KG1 (cell line): ENCODE measurements around the gene YTHDF1.
"Not testable (repeated sequence)": the region's sequence is repeated elsewhere in the genome, so short reads cannot be mapped to it uniquely, and the experiment has no call there.

Experiments
- DNase-seq: peaks from one replicate; lab custom pipeline; 2025; lab: John Stamatoyannopoulos, UW

The YTHDF1 gene

DNA sequence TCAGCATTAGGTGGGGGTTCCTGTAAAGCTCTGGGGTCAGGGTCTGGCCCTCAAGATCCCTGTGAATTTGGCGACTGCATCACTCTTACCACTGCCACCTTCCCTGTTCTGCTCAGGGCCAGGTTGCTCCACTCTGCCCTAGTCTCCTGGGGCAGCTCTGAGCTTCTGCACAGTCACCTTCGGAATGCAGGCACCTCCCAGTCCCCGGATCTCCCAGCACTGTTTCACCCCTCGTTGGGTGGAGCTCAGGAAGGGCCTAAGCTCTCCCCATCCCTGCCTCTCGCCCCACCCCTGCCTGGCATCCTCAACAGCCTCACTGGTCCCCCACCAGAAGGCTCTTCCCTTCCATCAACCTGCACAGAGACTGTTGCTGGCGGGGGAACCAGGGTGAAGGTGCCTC is 46.2 kb downstream of the YTHDF1 start:
- no peak for DNase-seq

DNA sequence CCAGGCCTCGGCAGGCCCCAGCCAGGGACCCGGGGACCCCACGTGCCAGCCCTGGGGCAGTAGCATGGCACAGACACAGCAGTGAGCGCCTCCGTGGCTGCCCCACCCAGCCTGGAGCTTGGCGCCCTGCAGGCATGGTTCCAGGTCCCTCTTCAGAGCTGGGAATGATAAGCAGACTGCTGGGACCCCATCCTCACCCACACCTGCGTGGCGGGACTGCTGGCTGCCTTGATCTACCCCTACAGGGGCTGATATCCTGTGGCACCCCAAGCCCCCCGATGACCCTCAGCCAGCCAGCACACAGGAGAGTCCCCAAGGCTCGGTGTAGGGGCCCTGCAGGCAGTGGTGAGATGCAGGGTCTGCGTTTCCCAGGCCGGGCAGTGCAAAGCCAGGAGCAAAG is 47.1 kb downstream of the YTHDF1 start:
- no peak for DNase-seq

DNA sequence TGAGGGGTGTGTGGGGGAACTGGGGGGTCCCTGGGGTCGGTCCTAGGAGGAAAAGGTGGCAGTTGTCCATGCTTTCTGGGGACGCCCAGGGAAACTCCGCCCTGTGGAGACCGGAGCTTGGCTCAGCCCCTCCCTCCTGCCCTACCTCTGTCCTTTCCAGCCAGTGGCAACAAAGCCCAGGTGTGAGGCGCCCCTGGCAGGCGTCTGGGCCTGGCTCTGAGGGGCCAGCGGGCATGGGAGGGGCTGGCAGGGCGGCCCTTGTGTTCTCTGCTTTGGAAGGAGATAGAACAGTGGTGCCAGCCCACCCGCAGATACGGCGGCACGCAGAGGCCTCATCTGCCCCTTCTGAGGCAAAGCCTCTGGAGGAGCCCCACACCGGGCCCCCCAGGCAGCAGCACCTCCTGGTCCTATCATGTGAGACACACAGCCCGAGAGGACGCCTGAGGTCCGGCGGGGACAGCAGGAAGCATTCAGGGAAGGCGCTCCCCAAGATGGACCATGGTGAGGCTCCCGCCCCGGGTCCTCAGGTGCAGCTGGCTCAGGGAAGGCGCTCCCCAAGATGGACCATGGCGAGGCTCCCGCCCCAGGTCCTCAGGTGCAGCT is 47.9 kb downstream of the YTHDF1 start:
- no peak for DNase-seq

DNA sequence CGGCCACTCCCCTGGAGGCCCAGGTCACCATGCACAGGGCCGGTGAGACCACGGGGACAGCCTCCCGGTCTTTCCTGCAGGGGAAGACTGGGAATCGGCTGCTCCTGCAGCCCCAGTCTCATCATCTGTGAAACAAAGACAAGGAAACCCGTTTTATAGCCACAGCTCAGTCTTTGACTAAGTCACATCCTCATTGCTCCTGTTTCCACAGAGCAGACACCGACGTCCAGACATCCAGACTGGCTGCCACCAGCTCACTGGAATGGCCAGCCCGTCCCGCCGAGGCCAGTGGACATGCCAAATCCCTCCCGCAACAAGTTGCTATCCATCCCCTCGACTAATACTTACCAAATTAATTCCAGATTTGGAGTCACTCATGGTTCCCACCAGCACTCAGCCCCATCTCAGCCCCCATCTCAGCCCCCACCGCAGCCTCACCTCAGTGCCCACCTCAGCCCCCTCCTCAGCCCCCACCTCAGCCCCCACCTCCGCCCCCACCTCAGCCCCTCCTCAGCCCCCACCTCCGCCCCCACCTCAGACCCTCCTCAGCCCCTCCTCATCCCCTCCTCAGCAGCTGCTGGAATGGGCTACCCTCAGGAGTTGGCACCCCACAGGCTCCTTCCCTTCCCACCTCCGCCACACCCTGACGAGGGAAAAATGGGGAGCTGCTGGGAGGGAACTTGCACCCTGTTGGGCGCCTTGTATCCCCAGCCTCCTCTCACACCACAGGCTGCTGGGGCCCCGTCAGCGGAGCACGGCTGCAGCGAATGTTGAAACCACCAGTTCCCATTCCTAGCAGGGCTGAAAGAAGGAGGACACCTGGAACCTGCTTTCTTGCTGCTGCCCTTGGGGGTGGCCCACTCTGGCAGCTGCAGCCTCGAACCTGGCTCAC is 48.7 kb downstream of the YTHDF1 start:
- no peak for DNase-seq

DNA sequence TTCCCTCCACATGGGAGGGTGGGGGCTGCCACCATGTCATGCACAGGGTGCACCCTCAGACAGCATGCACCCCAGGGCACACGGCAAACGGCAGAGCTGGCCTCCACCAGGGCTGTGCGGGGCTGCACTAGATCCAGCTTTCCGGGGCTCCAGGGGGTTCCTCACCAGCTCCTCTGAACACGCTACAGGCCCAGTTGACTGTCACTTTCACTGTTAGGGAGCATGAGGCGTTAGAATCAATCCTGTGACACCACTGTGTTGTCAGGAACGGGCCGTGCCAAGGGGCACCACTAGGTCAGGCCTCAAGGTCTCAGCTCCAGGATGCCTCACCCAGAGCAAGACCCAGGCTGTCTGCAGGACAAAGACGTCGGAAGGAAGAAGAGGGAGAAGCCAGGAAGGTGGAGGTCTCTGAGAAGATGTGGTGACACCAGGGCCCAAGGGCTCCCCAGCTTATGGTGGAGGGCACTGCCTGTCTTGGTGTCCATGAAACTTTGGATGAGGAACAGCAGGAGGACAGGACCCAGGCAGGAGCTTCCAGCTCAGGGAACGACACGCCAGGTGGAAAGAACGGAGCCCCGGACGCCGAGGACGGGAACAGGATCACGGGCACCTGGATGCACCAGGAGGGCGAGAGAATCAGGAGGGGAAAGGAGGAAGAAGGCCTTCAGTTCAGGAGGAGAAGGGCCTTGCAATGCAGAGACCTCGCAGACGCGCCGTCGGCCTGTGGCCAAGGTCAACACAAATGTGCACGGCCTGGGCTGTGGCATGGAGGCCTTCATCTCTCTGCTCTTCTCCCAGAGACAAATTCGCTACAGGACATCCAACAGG is 49.5 kb downstream of the YTHDF1 start:
- DNase-seq = no peak

DNA sequence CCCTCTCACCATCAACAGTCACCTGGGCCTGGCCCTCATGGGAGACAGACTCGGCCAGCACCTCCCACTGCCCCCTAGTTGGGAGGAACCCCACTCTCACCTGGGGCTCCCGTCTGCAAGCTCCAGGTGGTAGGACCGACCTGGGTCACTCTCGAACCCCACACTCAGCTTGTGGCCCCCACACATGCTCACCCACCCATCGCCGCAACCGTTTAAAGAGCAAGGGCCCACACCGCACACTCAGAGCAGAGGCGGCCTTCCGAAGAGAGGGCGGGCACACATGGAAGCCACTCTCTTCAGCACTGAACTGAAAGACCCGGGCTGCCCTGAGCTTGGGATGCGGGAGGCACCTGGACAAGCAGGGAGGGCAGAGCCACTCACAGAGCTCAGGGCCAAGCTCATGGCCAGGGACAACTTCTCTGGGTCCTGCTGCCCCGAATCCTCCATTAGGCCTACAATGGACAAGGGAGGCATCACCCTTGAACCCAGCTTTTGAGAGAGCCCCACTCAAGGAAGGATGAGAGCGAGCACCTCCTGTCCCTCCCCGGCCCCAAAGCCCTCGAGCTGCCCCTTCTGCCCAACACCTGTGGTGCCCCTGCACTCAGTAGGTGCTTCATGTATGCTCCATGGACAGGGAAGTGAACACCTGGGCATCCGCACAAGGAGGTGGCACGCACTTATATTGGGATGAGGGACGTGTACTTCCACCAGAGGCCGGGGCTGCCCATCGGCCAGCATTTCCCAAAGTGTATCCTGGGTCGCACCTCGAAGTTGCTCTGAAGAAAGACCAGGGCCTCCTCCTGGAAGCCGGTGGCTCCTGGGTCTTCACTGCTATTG is 50.4 kb downstream of the YTHDF1 start:
- no peak for DNase-seq

DNA sequence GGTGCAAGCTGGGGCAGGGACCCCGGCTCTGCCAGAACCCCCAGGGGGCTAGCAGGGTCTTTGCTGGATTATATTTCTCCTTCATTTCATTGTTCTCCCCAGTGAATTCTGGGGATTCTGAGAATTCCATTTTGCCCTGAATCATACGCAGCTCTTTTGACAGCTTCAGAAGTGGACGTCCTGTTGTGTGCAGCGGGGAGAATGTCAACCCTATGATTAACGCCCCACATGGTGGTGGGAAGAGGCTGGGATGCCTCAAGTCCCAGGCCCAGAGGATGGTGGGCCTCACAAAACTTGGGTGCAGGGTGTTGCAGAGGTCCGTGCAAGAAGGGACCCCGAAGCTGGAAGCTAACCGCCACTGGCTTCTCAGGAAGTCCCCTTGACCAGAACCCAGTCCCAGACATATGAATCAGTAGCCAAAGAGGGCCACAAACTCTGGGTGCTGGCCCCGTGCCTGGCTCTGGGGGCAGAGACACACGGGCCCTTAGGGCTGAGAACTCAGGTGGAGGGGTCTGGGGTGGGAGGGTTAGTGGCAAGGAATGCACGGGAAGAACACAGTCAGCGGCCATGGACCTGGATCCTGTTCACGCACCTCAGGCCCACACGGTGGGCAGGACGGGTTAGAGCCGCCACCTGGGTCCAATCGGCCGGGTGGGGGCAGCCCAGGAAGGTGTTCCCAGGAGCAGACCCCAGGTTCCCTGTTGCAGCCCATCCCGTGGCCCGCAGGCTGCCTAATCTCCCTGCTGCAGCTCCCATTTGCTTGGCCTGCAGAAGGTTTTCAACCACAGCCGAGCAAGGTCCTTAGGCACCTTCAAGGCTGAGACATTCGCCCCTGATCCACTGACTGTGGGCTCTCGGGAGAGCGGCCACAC is 51.2 kb downstream of the YTHDF1 start:
- DNase-seq = no peak

DNA sequence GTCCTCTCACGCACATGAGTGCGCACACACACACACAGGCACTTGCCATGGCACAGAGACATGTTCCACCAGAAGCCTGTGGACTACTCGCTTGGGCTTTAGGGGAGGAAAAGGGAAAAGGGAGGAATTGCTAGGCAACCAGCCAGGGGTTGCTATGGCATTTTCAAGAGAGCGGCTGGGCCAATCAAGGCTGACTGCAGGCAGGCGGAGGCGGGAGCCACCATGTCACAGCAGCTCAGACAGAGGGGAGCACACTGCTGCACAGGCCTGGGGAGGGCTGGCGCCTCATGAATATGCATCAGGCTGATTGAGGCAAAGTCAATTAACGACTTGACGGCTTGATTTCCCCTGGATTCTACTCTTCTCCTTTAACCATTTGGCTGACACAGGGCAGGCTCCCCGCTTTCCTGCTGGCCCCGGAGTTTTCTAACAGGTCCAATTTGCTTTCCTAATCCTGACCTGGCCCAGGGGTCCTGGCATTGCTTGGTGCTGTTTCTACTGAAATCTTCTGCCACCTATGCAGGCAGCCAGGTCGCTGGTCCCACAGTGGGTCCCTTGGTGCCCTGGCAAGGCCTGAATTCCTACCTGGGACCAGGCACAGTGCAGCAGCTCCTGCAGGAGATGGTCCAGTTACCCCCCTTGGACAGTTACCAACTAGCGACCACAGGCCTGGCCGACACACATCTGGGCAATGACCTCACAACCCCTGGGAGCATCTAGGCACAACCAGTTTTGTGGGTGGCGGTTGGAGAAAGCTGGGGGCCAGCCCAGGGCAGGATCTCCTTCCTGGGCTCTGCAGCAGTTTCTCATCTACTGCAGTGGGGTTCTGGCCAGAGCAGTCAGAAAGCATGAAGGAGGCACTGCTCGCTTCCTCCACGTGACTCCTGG is 52.1 kb downstream of the YTHDF1 start:
- DNase-seq = no peak

DNA sequence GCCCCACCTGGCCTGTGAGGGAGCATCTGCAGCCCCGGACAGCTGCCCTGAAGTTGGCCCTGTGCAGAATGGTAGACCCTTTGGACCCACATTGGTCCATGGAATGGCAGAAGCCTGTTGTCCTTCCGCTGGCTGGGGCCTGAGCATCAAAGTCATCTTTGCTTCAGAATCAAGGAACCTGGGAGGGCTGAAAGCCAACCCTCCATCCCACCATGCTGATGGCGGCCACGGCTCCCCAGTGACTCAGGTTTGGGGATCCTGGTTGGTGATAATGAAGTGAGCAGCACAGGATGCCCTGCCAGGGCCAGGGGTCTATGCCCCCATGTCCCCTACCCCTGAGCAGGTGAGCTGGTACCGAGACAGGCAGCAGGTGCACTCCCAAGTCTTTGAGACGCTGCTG is 52.8 kb downstream of the YTHDF1 start:
- no peak for DNase-seq

DNA sequence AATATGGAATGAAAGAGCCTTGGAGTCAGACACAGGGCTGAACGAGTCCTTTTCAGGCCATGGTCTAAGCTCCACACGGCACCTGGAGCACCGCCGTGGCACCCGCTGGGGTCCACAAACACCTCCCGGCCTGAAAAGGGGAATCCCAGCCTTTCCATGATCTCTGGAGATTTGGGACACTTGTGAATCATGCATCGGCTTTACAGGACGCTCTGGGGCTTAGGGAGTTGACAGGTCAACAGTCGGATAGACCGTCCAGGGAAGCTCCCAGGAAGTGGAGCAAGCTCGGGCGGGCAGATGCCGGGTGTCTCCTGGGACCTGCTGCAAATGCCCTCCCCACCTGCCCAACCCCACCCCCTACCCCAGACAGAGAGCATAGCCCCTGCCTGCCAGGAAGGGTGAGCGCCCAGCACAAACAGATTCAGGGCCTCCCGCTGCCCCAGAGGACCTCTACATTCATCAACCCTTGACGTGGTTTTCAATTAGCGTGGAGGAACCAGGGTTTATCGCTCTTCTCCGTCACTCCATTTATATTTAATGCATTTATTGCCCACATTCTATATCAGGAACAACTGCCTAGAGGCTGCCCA is 53.6 kb downstream of the YTHDF1 start:
- DNase-seq = no peak

DNA sequence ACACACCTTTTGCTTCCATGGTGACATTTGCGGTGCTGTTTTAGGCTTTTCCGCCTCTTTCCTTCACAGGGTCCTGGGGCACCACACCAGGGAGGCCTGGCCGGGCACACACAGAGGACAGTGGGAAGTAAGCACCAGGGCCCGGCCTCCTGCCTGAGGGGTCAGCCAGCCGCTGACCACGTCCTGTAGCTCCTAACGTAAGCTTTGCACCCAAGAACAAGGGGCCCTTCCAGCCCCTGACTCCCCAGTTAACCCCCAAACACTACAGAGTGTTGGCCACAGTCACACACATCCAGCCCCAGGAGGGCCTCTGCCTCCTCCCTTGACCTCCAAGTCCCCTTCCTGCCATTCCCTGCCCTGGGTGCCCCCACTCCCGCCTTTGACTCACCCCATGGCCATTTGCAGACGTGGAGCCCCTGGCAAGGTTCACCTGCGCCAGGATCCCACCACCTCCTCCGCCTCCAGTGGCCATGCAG is 54.7 kb downstream of the YTHDF1 start:
- no peak for DNase-seq

DNA sequence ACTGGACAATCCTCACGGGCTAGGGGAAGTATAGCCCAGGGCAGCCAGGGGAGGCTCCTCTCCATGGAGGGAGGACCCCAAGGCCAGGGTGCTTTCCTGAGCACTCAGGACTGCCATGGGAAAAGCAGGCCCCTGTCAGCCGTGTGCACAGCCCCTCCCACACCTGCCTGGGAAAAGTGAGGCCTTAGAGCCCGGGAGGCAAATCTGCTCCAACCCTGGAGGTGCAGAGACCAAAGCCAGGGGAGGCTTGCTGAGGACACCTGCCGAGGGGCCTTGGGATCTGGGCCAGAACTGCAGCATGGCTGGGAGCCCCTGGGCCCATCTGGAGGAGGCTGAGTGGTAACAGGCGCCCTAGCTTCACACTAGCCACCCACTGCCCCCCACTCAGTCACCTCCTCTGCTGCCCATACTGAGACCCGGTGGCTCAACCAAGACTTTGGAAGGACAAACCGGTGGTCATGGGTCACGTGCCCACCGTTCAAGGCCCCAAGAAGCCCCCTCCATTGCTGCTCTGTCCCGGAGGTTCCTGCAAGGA is 55.2 kb downstream of the YTHDF1 start:
- no peak for DNase-seq

DNA sequence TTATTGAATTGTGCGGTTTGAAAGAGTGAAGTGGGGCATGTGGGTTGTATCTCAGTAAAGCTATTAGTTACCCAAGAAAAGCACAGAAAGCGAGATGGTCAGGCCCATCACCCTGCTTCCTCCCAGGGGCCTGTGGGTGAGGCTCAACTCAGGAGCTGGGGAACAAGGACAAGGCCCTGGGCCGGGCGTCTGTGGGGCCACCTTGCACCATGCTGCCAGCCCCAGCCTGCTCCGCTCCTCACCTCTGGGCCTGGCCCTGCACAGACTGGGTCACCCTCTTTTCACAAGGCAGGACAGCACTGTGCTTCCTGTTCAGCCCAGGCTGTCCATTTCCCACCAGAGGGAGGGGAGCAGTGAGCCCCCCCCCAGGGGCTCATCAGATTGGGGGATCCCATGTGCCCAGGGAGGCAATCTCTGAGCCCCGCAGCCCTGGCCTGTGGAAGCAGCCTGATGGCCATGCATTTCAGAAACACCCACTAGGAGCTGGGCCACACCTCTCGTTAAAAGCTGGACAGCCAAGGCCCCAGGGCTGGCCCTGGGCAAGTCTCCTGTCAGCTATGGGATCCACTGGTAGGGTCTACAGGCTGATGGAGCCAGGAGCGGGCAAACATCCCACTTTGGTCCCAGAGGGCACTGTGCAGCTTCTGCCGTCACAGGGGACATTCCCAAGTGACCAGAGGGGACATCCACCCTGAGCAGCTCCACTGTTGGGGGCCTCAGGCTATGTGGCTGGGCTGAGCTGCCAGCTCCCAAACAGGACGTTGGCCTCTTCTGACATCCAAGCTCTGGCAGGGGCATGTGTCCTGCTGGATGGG is 55.9 kb downstream of the YTHDF1 start:
- no peak for DNase-seq

DNA sequence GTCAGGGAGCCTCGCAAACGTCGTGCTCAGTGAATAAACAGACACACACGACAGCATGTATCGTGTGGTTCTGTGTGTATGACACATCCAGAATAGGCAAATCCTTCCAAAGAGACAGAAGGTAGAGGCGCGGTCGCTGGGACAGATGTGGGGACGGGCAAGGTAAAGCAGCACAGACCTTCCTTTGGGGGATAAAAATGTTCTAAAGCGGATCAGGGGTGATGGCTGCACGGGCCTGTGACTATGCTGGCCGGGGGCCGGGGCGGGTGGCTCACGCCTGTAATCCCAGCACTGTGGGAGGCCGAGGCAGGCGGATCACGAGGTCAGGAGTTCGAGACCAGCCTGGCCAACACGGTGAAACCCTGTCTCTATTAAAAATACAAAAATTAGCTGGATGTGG is 56.7 kb downstream of the YTHDF1 start:
- DNase-seq = not testable (repeated sequence)

DNA sequence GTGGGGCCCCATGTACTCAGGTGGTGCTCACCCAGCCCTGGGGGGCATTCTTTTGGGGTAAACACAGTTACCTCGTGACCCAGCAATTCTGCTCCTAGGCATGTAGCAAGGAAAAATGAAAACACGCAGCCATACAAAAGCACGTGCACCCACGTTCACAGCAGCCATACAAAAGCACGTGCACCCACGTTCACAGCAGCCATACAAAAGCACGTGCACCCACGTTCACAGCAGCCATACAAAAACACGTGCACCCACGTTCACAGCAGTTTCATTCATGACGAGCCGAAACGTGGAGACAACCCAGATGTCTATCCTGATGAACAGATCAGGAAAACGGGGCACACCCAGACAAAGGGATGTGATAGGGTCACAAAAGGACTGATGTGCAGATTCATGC is 57.1 kb downstream of the YTHDF1 start:
- DNase-seq = no peak

DNA sequence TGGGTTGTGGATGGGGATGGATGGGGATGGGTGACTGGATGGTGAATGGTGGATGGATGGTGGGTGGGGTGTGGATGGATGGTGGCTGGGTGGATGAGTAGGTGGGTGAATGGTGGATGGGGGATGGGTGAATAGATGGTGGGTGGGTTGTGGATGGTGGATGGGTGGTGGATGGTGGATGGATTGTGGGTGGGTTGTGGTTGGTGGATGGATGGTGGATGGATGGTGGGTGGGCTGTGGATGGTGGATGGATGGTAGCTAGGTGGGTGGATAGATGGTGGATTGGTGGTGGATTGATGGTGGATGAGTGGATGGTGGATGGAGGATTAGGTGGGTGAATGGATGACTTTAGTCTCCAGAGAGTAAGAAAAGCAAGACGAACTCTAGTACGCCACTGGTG is 57.6 kb downstream of the YTHDF1 start:
- no peak for DNase-seq

DNA sequence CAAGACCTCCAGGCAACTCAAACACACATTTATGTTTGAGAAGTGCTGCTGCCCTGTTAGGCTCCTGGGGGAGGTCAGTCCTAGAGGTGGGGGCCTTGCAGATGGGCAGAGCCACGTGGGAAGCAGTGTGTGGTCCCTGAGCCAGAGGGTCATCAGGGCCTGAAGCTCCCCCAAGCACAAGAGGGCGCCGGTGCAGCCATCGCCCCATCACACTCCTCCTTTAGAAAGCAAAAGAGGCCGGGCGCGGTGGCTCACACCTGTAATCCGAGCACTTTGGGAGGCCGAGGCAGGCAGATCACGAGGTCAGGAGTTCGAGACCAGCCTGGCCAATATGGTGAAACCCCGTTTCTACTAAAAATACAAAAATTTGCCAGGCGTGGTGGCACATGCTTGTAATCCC is 58.5 kb downstream of the YTHDF1 start:
- DNase-seq = not testable (repeated sequence)

DNA sequence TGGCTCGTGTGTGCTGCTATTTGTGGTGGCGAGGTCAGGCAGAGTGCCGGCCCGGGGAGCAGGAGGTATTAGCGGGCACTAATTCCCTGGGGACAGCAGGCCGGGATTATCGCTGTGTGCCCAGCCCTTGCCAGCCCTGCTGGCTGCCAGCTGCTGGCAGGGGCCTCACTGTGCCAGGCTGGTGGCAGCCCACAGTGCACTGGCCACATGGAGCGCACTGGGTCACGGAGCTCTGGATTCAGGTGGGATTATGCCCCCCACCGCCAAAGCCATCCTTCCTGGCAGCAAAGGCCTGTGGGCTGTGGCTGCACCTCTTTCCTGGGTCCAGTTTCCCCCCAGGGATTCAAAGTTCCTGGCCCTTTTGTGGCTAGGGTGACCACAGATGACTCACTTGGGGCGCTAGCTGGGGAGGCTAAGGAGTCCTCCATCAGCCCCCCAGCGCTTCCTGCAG is 59.7 kb downstream of the YTHDF1 start:
- no peak for DNase-seq
